Measurements from ENCODE around the gene POU2F3.
"Not testable (repeated sequence)": the region's sequence is repeated elsewhere in the genome, so short reads cannot be mapped to it uniquely, and the experiment has no call there.

POU2F3 gene

GRCh38 chr11:120227228-120227852 lies 12.6 kb upstream of the POU2F3 start:
- no peak for DNase-seq

DNA sequence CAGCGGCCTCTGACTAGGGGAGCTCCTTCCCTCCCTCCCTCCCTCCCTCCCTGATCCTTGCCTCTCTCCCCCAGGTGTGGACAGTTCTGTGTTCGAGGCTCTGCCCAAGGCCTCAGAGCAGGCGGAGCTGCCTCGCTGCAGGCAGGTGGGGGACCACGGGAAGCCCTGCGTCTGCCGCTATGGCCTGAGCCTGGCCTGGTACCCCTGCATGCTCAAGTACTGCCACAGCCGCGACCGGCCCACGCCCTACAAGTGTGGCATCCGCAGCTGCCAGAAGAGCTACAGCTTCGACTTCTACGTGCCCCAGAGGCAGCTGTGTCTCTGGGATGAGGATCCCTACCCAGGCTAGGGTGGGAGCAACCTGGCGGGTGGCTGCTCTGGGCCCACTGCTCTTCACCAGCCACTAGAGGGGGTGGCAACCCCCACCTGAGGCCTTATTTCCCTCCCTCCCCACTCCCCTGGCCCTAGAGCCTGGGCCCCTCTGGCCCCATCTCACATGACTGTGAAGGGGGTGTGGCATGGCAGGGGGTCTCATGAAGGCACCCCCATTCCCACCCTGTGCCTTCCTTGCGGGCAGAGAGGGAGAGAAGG lies 11.1 kb upstream of the POU2F3 start:
- DNase-seq, result no peak

- no peak for DNase-seq
Measured at GRCh38 chr11:120229451-120230424, 10.2 kb upstream of the POU2F3 start.

GRCh38 chr11:120230433-120231071 lies 9.4 kb upstream of the POU2F3 start:
- DNase-seq, result no peak

DNA sequence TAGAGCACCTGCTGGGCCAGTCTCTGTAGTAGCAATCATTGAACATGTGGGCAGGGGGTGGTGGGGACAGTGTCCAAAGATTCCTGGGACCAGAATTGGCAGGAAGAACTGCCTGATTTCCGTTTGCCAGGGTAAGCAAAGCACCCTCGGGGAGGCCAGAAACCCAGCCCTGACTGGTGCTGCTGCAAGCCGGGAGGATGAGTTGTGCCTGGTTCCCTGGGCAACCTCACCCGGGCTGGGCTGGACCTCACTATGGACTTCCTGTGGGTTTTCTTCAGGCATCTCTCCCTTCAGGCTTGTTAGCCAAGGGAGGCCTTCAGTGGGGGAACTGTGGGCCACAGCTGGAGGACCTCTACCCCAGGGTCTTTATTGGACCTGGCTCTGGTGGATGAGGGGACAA lies 8.0 kb upstream of the POU2F3 start:
- no peak for DNase-seq

GRCh38 chr11:120233207-120233803 lies 6.6 kb upstream of the POU2F3 start:
- DNase-seq, result no peak

DNA sequence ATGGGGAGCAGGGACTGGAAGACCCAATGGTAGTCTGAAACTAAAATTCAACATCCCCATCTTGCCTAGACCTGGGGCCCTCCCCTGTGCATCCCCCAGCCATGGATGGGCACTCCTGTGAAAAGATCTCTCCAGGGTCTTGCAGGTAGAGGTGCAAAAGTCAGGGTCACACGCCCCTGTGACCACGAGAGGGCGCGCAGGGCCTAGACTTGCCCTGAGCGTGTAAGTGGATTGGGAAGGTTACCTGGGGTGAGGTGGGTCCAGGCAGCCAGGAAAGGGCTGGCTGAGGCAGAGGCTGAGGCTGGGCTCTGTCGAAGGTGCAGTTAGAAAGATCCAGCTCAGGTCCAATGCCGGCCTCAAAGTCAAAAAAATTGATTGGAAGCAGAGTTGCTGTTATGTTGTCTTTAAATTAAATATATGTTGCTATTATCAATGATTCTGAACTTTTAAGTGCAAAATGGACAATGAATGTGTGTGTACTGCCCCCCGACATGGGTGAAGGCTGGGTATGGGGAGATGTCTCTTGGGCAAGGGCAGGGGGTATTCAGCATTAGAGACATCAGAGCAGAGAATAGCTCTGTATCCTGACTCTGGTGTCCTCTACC lies 4.8 kb upstream of the POU2F3 start:
- peak; percentile 10 for DNase-seq

- no peak for DNase-seq
Measured at GRCh38 chr11:120236169-120237107, 3.5 kb upstream of the POU2F3 start.

DNA sequence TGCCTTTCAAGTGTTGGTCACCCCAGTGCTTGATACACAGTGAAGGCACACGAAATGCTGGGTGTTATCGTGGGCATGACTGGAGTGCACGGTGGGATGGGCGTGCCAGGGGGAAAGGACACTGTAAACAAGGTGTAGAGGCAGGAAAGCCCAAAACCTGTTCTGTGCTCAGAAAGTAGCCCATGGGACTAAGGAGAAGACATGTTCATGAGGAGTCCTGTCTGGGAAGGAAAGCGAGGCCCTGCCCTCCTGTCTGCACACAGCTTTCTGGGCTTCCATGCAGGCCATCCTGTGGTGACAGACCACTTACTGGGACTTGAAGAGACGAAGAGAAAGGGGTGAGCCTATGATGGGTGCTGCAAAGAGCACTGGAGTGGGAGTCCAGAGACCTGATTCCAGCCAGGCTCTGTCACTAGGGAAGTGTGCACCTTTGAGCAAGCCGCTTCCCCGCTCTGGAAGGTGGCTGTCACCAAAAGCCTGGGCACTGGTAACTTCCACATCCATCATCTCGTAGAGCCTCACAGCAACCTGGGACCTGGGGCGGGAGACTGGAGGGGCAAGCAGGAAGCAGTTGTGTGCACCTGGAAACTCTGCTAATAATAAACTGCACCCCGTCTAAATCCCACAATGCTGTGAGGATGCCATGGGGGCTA lies 846 bp upstream of the POU2F3 start:
- no peak for DNase-seq

GRCh38 chr11:120240866-120241265 lies 926 bp downstream of the POU2F3 start:
- no peak for DNase-seq

DNA sequence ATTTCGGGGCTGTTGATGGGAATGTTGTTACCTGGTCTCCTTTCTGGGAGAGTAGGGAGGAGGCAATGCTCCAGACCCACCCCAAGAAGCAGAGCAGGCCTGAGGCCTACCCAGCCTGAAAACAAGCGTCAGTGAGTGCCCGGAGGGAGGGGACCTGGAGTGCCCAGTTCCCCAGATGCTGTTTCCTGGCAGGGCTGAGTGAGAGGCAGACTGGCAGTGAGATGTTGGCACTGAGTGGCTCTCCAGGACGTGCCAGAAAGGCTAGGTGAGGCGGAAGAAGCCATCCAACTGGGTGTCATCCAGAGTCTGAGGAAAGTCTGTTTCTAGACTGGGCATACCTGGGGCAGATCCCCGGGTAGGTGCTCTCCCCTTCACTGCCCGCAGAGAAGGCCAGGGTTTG lies 1.3 kb downstream of the POU2F3 start:
- no peak for DNase-seq

DNA sequence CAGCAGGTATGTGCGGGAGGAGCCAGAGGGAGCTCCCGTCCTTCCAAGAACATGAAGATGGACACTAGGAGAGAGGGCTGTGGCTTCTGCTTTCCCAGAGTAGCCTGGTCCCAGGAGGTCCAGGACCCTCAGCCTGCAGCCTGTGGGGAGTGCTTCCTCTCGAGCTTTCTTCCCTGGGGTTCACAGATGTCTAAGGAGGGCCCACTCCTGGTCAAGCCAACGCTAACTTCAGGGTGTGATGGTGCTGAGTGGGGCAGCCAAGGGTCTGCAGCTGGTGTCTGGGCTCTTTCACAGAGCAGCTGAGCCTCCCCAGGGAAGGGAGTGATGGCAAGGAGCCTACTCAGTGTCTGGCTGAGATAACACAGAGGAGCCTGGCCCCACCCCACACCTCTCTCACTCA lies 3.3 kb downstream of the POU2F3 start:
- DNase-seq, result no peak

- DNase-seq, result no peak
Measured at GRCh38 chr11:120244476-120245365, 4.8 kb downstream of the POU2F3 start.

GRCh38 chr11:120245434-120245833 lies 5.5 kb downstream of the POU2F3 start:
- no peak for DNase-seq

GRCh38 chr11:120248551-120249278 lies 8.8 kb downstream of the POU2F3 start:
- no peak for DNase-seq

DNA sequence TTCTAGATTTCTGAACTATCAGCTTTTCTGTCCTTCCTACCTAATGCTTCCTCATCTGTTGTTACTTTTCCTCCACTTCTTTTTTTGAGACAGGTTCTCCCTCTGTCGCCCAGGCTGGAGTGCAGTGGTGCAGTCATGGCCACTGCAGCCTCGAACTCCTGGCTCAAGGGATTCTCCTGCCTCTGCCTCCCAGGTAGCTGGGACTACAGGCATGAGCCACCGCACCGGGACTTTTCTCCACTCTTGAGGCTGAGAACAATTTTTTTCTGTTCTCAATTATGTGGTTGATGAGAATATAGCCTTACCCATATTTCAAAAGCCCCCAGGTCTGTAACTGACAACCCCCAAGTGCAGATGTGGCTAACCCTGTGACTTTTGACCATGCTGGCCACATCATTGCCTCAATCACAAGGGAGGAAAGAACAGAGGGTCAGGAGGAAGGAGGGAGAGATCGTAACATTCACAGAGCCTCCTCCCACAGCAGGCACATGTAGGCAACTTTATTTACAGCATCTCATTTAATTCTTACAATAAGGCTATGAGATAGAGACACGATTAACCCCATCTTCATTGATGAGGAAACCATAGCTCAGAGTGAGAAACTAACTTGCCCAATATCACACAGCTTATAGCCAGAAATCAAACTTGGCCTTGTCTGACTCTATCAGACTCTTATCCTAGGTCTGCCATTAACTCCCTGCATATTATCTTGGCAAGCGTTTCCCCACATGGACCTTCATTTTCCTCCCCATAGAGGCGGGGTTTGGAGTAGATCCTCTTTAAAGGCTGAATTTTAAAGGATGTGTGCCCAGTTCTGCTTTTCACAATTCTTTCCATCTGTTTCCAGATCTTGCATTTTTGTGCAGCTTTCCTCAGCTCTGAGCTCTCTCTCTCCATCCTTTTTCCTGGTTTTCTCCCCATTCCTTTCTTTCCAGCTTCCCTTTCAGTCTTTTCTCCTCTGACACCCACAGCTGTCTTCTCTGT lies 9.6 kb downstream of the POU2F3 start:
- DNase-seq, result no peak

GRCh38 chr11:120253377-120253776 lies 13.4 kb downstream of the POU2F3 start:
- not testable (repeated sequence) for DNase-seq
